ENCODE data around the gene TMX4.

Gene TMX4

GRCh38 chr20:8020314-8021079 is 936 bp upstream of the TMX4 start:
- DNase-seq (ENCODE audit: low read depth), result no peak
- H3K4me3 ChIP-seq (ENCODE audit: control insufficient read depth, low read depth, low read length), result no peak overlapping the region
- no peak for TF ChIP-seq CTCF (conservative IDR thresholded peaks at IDR 0.05; ENCODE audit: control insufficient read depth, insufficient read depth, low read depth, low read length)

GRCh38 chr20:8019998-8020247 is 362 bp upstream of the TMX4 start:
- no peak for DNase-seq (ENCODE audit: low read depth)
- no peak for TF ChIP-seq CTCF (conservative IDR thresholded peaks at IDR 0.05; ENCODE audit: control insufficient read depth, insufficient read depth, low read depth, low read length)
- peak overlapping the region; percentile 67 for H3K4me3 ChIP-seq (ENCODE audit: control insufficient read depth, low read depth, low read length)

GRCh38 chr20:8018958-8019245 is 659 bp downstream of the TMX4 start:
- no peak for TF ChIP-seq CTCF (conservative IDR thresholded peaks at IDR 0.05; ENCODE audit: control insufficient read depth, insufficient read depth, low read depth, low read length)
- DNase-seq (ENCODE audit: low read depth), result peak; percentile 36
- H3K4me3 ChIP-seq (ENCODE audit: control insufficient read depth, low read depth, low read length), result peak overlapping the region; percentile 67

GRCh38 chr20:8012724-8013123 is 6.8 kb downstream of the TMX4 start:
- DNase-seq (ENCODE audit: low read depth), result no peak
- TF ChIP-seq CTCF (conservative IDR thresholded peaks at IDR 0.05; ENCODE audit: control insufficient read depth, insufficient read depth, low read depth, low read length), result no peak
- no peak overlapping the region for H3K4me3 ChIP-seq (ENCODE audit: control insufficient read depth, low read depth, low read length)

- DNase-seq (ENCODE audit: low read depth), result no peak
- H3K4me3 ChIP-seq (ENCODE audit: control insufficient read depth, low read depth, low read length), result no peak overlapping the region
- no peak for TF ChIP-seq CTCF (conservative IDR thresholded peaks at IDR 0.05; ENCODE audit: control insufficient read depth, insufficient read depth, low read depth, low read length)
Measured at GRCh38 chr20:8008733-8009132, 10.8 kb downstream of the TMX4 start.

- TF ChIP-seq CTCF (conservative IDR thresholded peaks at IDR 0.05; ENCODE audit: control insufficient read depth, insufficient read depth, low read depth, low read length), result no peak
- DNase-seq (ENCODE audit: low read depth), result no peak
- no peak overlapping the region for H3K4me3 ChIP-seq (ENCODE audit: control insufficient read depth, low read depth, low read length)
Measured at GRCh38 chr20:8007490-8007889, 12.1 kb downstream of the TMX4 start.
